ENCODE data around the gene TLE1. TPM values are rescaled to one million over a fixed set of nuclear protein-coding genes. Genes with fewer than 3 reads are reported as not detected.

The TLE1 gene
- total and polyA plus RNA-seq, 9 donors = 25.8 to 58.1 (median 41.1) TPM

- H3K27ac ChIP-seq = no peak overlapping the region
- H3K4me1 ChIP-seq (ENCODE audit: insufficient read depth) = no peaks in the 10 kb centered on the region
- intact Hi-C loops (cut with DNase I) = no loop called here
- H3K4me3 ChIP-seq = no peak overlapping the region
- H3K36me3 ChIP-seq = no peaks in the 10 kb centered on the region
- TF ChIP-seq, protein P1, sequence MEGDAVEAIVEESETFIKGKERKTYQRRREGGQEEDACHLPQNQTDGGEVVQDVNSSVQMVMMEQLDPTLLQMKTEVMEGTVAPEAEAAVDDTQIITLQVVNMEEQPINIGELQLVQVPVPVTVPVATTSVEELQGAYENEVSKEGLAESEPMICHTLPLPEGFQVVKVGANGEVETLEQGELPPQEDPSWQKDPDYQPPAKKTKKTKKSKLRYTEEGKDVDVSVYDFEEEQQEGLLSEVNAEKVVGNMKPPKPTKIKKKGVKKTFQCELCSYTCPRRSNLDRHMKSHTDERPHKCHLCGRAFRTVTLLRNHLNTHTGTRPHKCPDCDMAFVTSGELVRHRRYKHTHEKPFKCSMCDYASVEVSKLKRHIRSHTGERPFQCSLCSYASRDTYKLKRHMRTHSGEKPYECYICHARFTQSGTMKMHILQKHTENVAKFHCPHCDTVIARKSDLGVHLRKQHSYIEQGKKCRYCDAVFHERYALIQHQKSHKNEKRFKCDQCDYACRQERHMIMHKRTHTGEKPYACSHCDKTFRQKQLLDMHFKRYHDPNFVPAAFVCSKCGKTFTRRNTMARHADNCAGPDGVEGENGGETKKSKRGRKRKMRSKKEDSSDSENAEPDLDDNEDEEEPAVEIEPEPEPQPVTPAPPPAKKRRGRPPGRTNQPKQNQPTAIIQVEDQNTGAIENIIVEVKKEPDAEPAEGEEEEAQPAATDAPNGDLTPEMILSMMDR (IDR thresholded peaks at IDR 0.05) = no peak
- TF ChIP-seq EP300 (IDR thresholded peaks at IDR 0.05) (no peak), POLR2A (IDR thresholded peaks at IDR 0.05) (no peak)
- DNase-seq = no peak
- H3K27me3 ChIP-seq = no peaks in the 10 kb centered on the region
- 73 to 88% (median 83%) methylated on average over 2 of the region's 2 CpGs for WGBS, 3 donors
- H3K9me3 ChIP-seq = no peaks in the 10 kb centered on the region
These were observed 114.9 kb downstream of the TLE1 start for GRCh38 chr9:81574405-81574804.

- TF ChIP-seq POLR2A (IDR thresholded peaks at IDR 0.05) (no peak), EP300 (IDR thresholded peaks at IDR 0.05) (no peak)
- TF ChIP-seq, protein P1 (IDR thresholded peaks at IDR 0.05) = no peak
- Histone ChIP-seq H3K9me3 (no peaks in the 10 kb centered on the region), H3K4me3 (no peak overlapping the region), H3K36me3 (no peaks in the 10 kb centered on the region), H3K27ac (no peak overlapping the region), H3K4me1 (ENCODE audit: insufficient read depth) (no peaks in the 10 kb centered on the region), H3K27me3 (no peaks in the 10 kb centered on the region)
- WGBS, 3 donors = 71 to 83% (median 80%) methylated on average over 14 of the region's 14 CpGs
- DNase-seq = no peak
- intact Hi-C loops (cut with DNase I) = no loop called here
These were observed 115.7 kb downstream of the TLE1 start for GRCh38 chr9:81573415-81574321.

DNA sequence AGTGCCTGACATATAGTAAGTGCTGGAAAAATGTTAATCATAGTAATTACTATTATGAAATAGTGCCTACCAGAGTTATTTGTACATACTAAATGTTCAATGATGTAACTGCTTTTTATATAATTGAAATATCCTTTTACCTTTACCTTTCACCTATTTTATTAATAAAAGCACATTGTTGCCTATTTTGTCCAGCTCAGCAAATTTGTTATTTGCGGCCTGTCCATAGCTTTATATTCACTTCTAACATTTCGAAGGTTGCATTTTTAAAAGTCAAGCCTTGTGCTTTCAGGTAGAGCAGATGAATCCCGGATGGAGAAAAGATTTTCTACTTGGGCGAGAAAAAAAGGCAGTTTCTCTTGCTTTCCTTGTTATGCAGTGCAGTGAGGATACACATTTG, 119.3 kb downstream of the TLE1 start:
- TF ChIP-seq EP300 (IDR thresholded peaks at IDR 0.05) = no peak
- TF ChIP-seq, protein P1 (IDR thresholded peaks at IDR 0.05) = no peak
- TF ChIP-seq POLR2A (IDR thresholded peaks at IDR 0.05) = no peak
- no peaks in the 10 kb centered on the region for H3K9me3 ChIP-seq
- 90 to 96% (median 95%) methylated on average over 4 of the region's 4 CpGs for WGBS, 3 donors

GRCh38 chr9:81566074-81566698, 123.2 kb downstream of the TLE1 start:
- DNase-seq = no peak
- whole genome bisulfite sequencing, 3 donors = 87 to 96% (median 93%) methylated on average over 5 of the region's 5 CpGs
- TF ChIP-seq POLR2A (IDR thresholded peaks at IDR 0.05) (no peak), EP300 (IDR thresholded peaks at IDR 0.05) (no peak)
- TF ChIP-seq, protein P1 (IDR thresholded peaks at IDR 0.05) = no peak
- Histone ChIP-seq H3K27ac (no peak overlapping the region), H3K4me1 (ENCODE audit: insufficient read depth) (no peaks in the 10 kb centered on the region), H3K36me3 (no peaks in the 10 kb centered on the region), H3K27me3 (no peaks in the 10 kb centered on the region), H3K9me3 (no peaks in the 10 kb centered on the region), H3K4me3 (no peak overlapping the region)
- intact Hi-C loops (cut with DNase I) = no loop called here

More for the DNA sequence above, 119.3 kb downstream of the TLE1 start:
- Histone ChIP-seq H3K36me3 (no peaks in the 10 kb centered on the region), H3K27ac (no peak overlapping the region), H3K4me3 (no peak overlapping the region), H3K27me3 (no peaks in the 10 kb centered on the region), H3K4me1 (ENCODE audit: insufficient read depth) (no peaks in the 10 kb centered on the region)
- intact Hi-C loops (cut with DNase I) = no loop called here
- DNase-seq = no peak
